ENCODE measurements around the gene TNN.

GRCh38 chr1:175136246-175136645 lies 68.6 kb downstream of the TNN start:
- TF ChIP-seq CTCF (IDR thresholded peaks at IDR 0.05; ENCODE audit: low read depth, low read length): no peak
- no peak for TF ChIP-seq EZH2phosphoT487 (IDR thresholded peaks at IDR 0.05; ENCODE audit: low read depth)

Data from OCI-LY3 (cell line).